Measurements from ENCODE around the gene ASB1.

Gene ASB1

GRCh38 chr2:238406998-238407285, 19.8 kb upstream of the ASB1 start:
- TF ChIP-seq POLR2AphosphoS5 (IDR thresholded peaks at IDR 0.05; ENCODE audit: low read depth, low read length) (no peak), SIN3A (IDR thresholded peaks at IDR 0.05; ENCODE audit: borderline replicate concordance, insufficient read depth, low read length) (no peak), TAF1 (IDR thresholded peaks at IDR 0.05; ENCODE audit: borderline replicate concordance, insufficient read depth, low read length) (no peak), FOXP2 (optimal IDR thresholded peaks at IDR 0.05; ENCODE audit: borderline replicate concordance, extremely low read depth, extremely low read length, insufficient read depth) (no peak), REST (IDR thresholded peaks at IDR 0.05; ENCODE audit: insufficient read depth in 1 of 2, low read depth in 2 of 2, low read length in 2 of 2) (no peak)

GRCh38 chr2:238407566-238407965, 19.2 kb upstream of the ASB1 start:
- TF ChIP-seq POLR2AphosphoS5 (IDR thresholded peaks at IDR 0.05; ENCODE audit: low read depth, low read length) (no peak), REST (IDR thresholded peaks at IDR 0.05; ENCODE audit: insufficient read depth in 1 of 2, low read depth in 2 of 2, low read length in 2 of 2) (no peak), FOXP2 (optimal IDR thresholded peaks at IDR 0.05; ENCODE audit: borderline replicate concordance, extremely low read depth, extremely low read length, insufficient read depth) (no peak), SIN3A (IDR thresholded peaks at IDR 0.05; ENCODE audit: borderline replicate concordance, insufficient read depth, low read length) (no peak), TAF1 (IDR thresholded peaks at IDR 0.05; ENCODE audit: borderline replicate concordance, insufficient read depth, low read length) (no peak)

- TF ChIP-seq FOXP2 (optimal IDR thresholded peaks at IDR 0.05; ENCODE audit: borderline replicate concordance, extremely low read depth, extremely low read length, insufficient read depth) (no peak), SIN3A (IDR thresholded peaks at IDR 0.05; ENCODE audit: borderline replicate concordance, insufficient read depth, low read length) (no peak), TAF1 (IDR thresholded peaks at IDR 0.05; ENCODE audit: borderline replicate concordance, insufficient read depth, low read length) (no peak), POLR2AphosphoS5 (IDR thresholded peaks at IDR 0.05; ENCODE audit: low read depth, low read length) (no peak), REST (IDR thresholded peaks at IDR 0.05; ENCODE audit: insufficient read depth in 1 of 2, low read depth in 2 of 2, low read length in 2 of 2) (no peak)
Observed at GRCh38 chr2:238408615-238409340, 17.9 kb upstream of the ASB1 start.

- TF ChIP-seq REST (IDR thresholded peaks at IDR 0.05; ENCODE audit: insufficient read depth in 1 of 2, low read depth in 2 of 2, low read length in 2 of 2), result no peak
- TF ChIP-seq TAF1 (IDR thresholded peaks at IDR 0.05; ENCODE audit: borderline replicate concordance, insufficient read depth, low read length), result no peak
- TF ChIP-seq SIN3A (IDR thresholded peaks at IDR 0.05; ENCODE audit: borderline replicate concordance, insufficient read depth, low read length), result no peak
- TF ChIP-seq POLR2AphosphoS5 (IDR thresholded peaks at IDR 0.05; ENCODE audit: low read depth, low read length), result no peak
- no peak for TF ChIP-seq FOXP2 (optimal IDR thresholded peaks at IDR 0.05; ENCODE audit: borderline replicate concordance, extremely low read depth, extremely low read length, insufficient read depth)
Observed at GRCh38 chr2:238409341-238410199, 17.2 kb upstream of the ASB1 start.
